HepG2 (cell line): ENCODE results near the gene KIF25. TPM values are rescaled to one million over a fixed set of nuclear protein-coding genes. Genes with fewer than 3 reads are reported as not detected.

Source experiments
- AHR ChIP-seq: IDR thresholded peaks from 2 replicates; pipeline ENCODE4 v1.6.1; 2018; ENCODE audit warnings: missing genetic modification reagents, missing compliant biosample characterization
- ATF4 ChIP-seq, 2 experiments: fragments of 450-650 bp in 1 of 2; sonication (generic) in 1 of 2; formaldehyde crosslinking; IDR thresholded peaks; 2 replicates each; pipeline versions ENCODE4 v1.5.0 to v1.8.0; 2020 to 2022; ENCODE audit warnings: mild to moderate bottlenecking in 1 of 2, missing genetic modification reagents in 1 of 2
- CBFB ChIP-seq: sonication (generic); formaldehyde crosslinking; IDR thresholded peaks from 2 replicates; pipeline ENCODE4 v1.4.0; 2020; ENCODE audit warnings: missing genetic modification reagents
- EZH2 ChIP-seq: conservative IDR thresholded peaks from 2 replicates; pipeline ENCODE4 v1.6.1; 2012; ENCODE audit warnings: mild to moderate bottlenecking, low read depth, low read length, moderate library complexity
- GATAD1 ChIP-seq: IDR thresholded peaks from 2 replicates; pipeline ENCODE4 v1.6.1; 2016; ENCODE audit warnings: missing genetic modification reagents, missing compliant biosample characterization
- HIC2 ChIP-seq: sonication (generic); formaldehyde crosslinking; IDR thresholded peaks from 2 replicates; pipeline ENCODE4 v1.9.0; 2022; ENCODE audit warnings: low read depth, missing genetic modification reagents
- HNF1B ChIP-seq: sonication (generic); formaldehyde crosslinking; IDR thresholded peaks from 2 replicates; pipeline ENCODE4 v1.5.1; 2020; ENCODE audit warnings: mild to moderate bottlenecking, moderate library complexity, missing genetic modification reagents
- MED8 ChIP-seq: sonication (generic); formaldehyde crosslinking; IDR thresholded peaks from 2 replicates; pipeline ENCODE4 v1.8.1; 2023; ENCODE audit warnings: mild to moderate bottlenecking, missing genetic modification reagents; ENCODE audit not compliant: insufficient replicate concordance
- NFAT5 ChIP-seq: sonication (generic); formaldehyde crosslinking; IDR thresholded peaks from 2 replicates; pipeline ENCODE4 v1.4.0; 2020; ENCODE audit warnings: missing genetic modification reagents
- POLR2G ChIP-seq: fragments of 200-400 bp; formaldehyde crosslinking; IDR thresholded peaks from 2 replicates; pipeline ENCODE4 v1.6.1; 2018; ENCODE audit warnings: mild to moderate bottlenecking, low read depth, low read length, moderate library complexity
- ZFP90 ChIP-seq: sonication (generic); formaldehyde crosslinking; IDR thresholded peaks from 2 replicates; pipeline ENCODE4 v1.8.0; 2022; ENCODE audit warnings: missing genetic modification reagents, mild to moderate bottlenecking, inconsistent platforms, borderline replicate concordance
- ZNF354B ChIP-seq: sonication (generic); formaldehyde crosslinking; IDR thresholded peaks from 2 replicates; pipeline ENCODE4 v1.8.0; 2022; ENCODE audit warnings: mild to moderate bottlenecking, missing genetic modification reagents
- ZNF44 ChIP-seq: sonication (generic); formaldehyde crosslinking; IDR thresholded peaks from 2 replicates; pipeline ENCODE4 v1.5.1; 2020; ENCODE audit warnings: mild to moderate bottlenecking, missing genetic modification reagents
- ZNF513 ChIP-seq: sonication (generic); formaldehyde crosslinking; conservative IDR thresholded peaks from 2 replicates; pipeline ENCODE4 v1.5.0; 2020; ENCODE audit warnings: missing genetic modification reagents
- ZNF644 ChIP-seq: IDR thresholded peaks from 2 replicates; pipeline ENCODE4 v1.6.1; 2016; ENCODE audit warnings: low read depth
- ZNF703 ChIP-seq: sonication (generic); formaldehyde crosslinking; IDR thresholded peaks from 2 replicates; pipeline ENCODE4 v1.5.1; 2020; ENCODE audit warnings: missing genetic modification reagents, mild to moderate bottlenecking, moderate library complexity, borderline replicate concordance
- ZNF749 ChIP-seq: sonication (generic); formaldehyde crosslinking; IDR thresholded peaks from 2 replicates; pipeline ENCODE4 v1.8.0; 2022; ENCODE audit warnings: mild to moderate bottlenecking, missing genetic modification reagents, moderate library complexity, borderline replicate concordance
- ZNF790 ChIP-seq: sonication (generic); formaldehyde crosslinking; IDR thresholded peaks from 2 replicates; pipeline ENCODE4 v1.8.0; 2022; ENCODE audit warnings: missing genetic modification reagents, mild to moderate bottlenecking, borderline replicate concordance
- polyA plus RNA-seq, 8 experiments: library from polyadenylated mRNA; depleted of rRNA in 3 of 8; stranded (reverse) in 7 of 8; unstranded in 1 of 8; fragments of >200 nt; fragmentation: Illumina TruSeq in 4 of 8; extraction: Trizol in 4 of 8; gene quantifications; 2 replicates each; pipeline versions ENCODE4 v1.2.1 to v1.2.3, GENCODE V29; 2011 to 2016; ENCODE audit warnings: low read depth in 4 of 8, missing spikeins in 1 of 8, mixed read lengths in 1 of 8; ENCODE audit not compliant: insufficient read depth in 1 of 8
- total RNA-seq, 5 experiments: library from RNA; depleted of rRNA; stranded (reverse); fragments of >200 nt; fragmentation: Illumina TruSeq; extraction: Trizol; gene quantifications; 2 replicates each; pipeline ENCODE4 v1.2.3, GENCODE V29; 2016; ENCODE audit warnings: low read depth in 1 of 5

Gene KIF25
- total and polyA plus RNA-seq, 2 of the 13 experiments (the other 11 are each of a cell fraction or from before 2014, with no cell fraction given), result not detected

GRCh38 chr6:168060521-168060931, 63.1 kb downstream of the KIF25 start (continued):
- TF ChIP-seq NFAT5 (CRISPR knock-in tag) (no peak), HIC2 (CRISPR knock-in tag) (peak; percentile 46; the same call in 1 of the 2 replicates), MED8 (no peak), POLR2G (no peak), ZNF44 (CRISPR knock-in tag) (no peak), ZNF790 (CRISPR knock-in tag) (no peak), AHR (CRISPR knock-in tag) (no peak), GATAD1 (CRISPR knock-in tag) (0 out of 2 replicates have a peak, but pooled peaks have one; percentile 29), ATF4 (CRISPR knock-in tag; IDR thresholded peaks at IDR 0.05) (no peak), ZFP90 (CRISPR knock-in tag) (no peak), ZNF513 (CRISPR knock-in tag) (0 out of 2 replicates have a peak, but pooled peaks have one; percentile 56), EZH2 (no peak), ZNF354B (no peak), CBFB (CRISPR knock-in tag) (no peak), ZNF644 (no peak), HNF1B (CRISPR knock-in tag) (peak; percentile 61; the same call in 1 of the 2 replicates), ZNF703 (CRISPR knock-in tag) (no peak), ZNF749 (no peak)
